A549 (cell line): ENCODE measurements around the gene ATN1.

Experiments used
- CEBPB ChIP-seq, 2 experiments: fragments of >200 bp in 1 of 2; sonication (Bioruptor Twin) in 1 of 2; formaldehyde crosslinking in 1 of 2; IDR thresholded peaks; 2 replicates each; pipeline ENCODE4 v1.6.1; 2012 to 2016
- ELK1 ChIP-seq: fragments of 150-350 bp; IDR thresholded peaks from 2 replicates; pipeline ENCODE4 v1.6.1; 2014; ENCODE audit warnings: low read depth, mild to moderate bottlenecking, low read length
- ESRRA ChIP-seq: fragments of 150-350 bp; IDR thresholded peaks from 2 replicates; pipeline ENCODE4 v1.6.1; 2014; ENCODE audit warnings: mild to moderate bottlenecking, low read length, borderline replicate concordance
- FOSL2 ChIP-seq, 2 experiments: fragments of 450-650 bp in 1 of 2; fragments of >200 bp in 1 of 2; sonication (Bioruptor Twin) in 1 of 2; formaldehyde crosslinking; IDR thresholded peaks; 2 replicates each; pipeline versions ENCODE4 v1.5.0 to v1.6.1; 2016 to 2020; ENCODE audit warnings: mild to moderate bottlenecking in 1 of 2, moderate library complexity in 1 of 2
- NFE2L2 ChIP-seq: fragments of 150-350 bp; conservative IDR thresholded peaks from 2 replicates; pipeline ENCODE4 v1.6.1; 2014; ENCODE audit warnings: low read length
- POLR2A ChIP-seq: IDR thresholded peaks from 2 replicates; pipeline ENCODE4 v1.6.1; 2012; ENCODE audit warnings: mild to moderate bottlenecking, low read length
- RAD21 ChIP-seq, 2 experiments: fragments of >200 bp in 1 of 2; sonication (Bioruptor Twin) in 1 of 2; formaldehyde crosslinking in 1 of 2; IDR thresholded peaks in 1 of 2; conservative IDR thresholded peaks in 1 of 2; 2 replicates in 1 of 2; 3 replicates in 1 of 2; pipeline ENCODE4 v1.6.1; 2012 to 2018; ENCODE audit warnings: inconsistent platforms in 1 of 2
- RARB ChIP-seq: fragments of 250-450 bp; sonication (Bioruptor Pico); IDR thresholded peaks from 2 replicates; pipeline ENCODE4 v1.8.0; 2021; ENCODE audit warnings: mild to moderate bottlenecking, moderate library complexity
- REST ChIP-seq: fragments of 200-600 bp; sonication (generic); IDR thresholded peaks from 2 replicates; pipeline ENCODE4 v1.6.1; 2016; ENCODE audit warnings: antibody characterized with exemption, mild to moderate bottlenecking, moderate library complexity
- SMC3 ChIP-seq: fragments of >200 bp; sonication (Bioruptor Twin); formaldehyde crosslinking; IDR thresholded peaks from 3 replicates; pipeline ENCODE4 v1.6.1; 2018; ENCODE audit warnings: inconsistent platforms
- TF ChIP-seq, protein P1 (sequence below): fragments of >200 bp; sonication (Bioruptor Twin); formaldehyde crosslinking; IDR thresholded peaks from 3 replicates; pipeline ENCODE4 v1.5.1; 2016
- TF ChIP-seq, protein P2 (sequence below): IDR thresholded peaks from 2 replicates; pipeline ENCODE4 v1.6.1; 2012
- TF ChIP-seq, protein P3 (sequence below): fragments of >200 bp; sonication (Bioruptor Twin); formaldehyde crosslinking; IDR thresholded peaks from 3 replicates; pipeline ENCODE4 v1.6.1; 2016

DNA sequence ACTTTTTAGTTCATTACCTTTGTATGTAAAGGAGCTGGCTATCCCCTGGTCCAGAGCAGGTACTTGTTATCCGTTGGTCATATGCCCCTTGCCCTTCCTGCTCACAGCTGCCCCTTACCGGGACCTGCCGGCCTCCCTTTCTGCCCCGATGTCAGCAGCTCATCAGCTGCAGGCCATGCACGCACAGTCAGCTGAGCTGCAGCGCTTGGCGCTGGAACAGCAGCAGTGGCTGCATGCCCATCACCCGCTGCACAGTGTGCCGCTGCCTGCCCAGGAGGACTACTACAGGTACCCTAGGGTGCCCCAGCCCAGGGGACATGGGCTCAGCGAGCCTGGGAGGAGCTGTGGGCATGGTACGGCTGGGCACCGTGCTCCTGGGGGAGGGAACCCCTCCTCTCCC lies 13.5 kb downstream of the ATN1 start:
- TF ChIP-seq, protein P1, sequence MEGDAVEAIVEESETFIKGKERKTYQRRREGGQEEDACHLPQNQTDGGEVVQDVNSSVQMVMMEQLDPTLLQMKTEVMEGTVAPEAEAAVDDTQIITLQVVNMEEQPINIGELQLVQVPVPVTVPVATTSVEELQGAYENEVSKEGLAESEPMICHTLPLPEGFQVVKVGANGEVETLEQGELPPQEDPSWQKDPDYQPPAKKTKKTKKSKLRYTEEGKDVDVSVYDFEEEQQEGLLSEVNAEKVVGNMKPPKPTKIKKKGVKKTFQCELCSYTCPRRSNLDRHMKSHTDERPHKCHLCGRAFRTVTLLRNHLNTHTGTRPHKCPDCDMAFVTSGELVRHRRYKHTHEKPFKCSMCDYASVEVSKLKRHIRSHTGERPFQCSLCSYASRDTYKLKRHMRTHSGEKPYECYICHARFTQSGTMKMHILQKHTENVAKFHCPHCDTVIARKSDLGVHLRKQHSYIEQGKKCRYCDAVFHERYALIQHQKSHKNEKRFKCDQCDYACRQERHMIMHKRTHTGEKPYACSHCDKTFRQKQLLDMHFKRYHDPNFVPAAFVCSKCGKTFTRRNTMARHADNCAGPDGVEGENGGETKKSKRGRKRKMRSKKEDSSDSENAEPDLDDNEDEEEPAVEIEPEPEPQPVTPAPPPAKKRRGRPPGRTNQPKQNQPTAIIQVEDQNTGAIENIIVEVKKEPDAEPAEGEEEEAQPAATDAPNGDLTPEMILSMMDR, result no peak
- TF ChIP-seq, protein P2, sequence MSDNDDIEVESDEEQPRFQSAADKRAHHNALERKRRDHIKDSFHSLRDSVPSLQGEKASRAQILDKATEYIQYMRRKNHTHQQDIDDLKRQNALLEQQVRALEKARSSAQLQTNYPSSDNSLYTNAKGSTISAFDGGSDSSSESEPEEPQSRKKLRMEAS, result no peak
- TF ChIP-seq FOSL2 (IDR thresholded peaks at IDR 0.05), result no peak
- no peak for TF ChIP-seq FOSL2 (CRISPR knock-in tag; IDR thresholded peaks at IDR 0.05)
- TF ChIP-seq RAD21 (conservative IDR thresholded peaks at IDR 0.05 in 1 of 2, IDR thresholded peaks at IDR 0.05 in 1 of 2), result no peak
- no peak for TF ChIP-seq ELK1
- TF ChIP-seq CEBPB (IDR thresholded peaks at IDR 0.05), result no peak
- no peak for TF ChIP-seq POLR2A
- no peak for TF ChIP-seq REST
- no peak for TF ChIP-seq SMC3
- TF ChIP-seq RARB (CRISPR knock-in tag), result no peak
- TF ChIP-seq ESRRA, result no peak
- TF ChIP-seq NFE2L2, result no peak
- TF ChIP-seq, protein P3, sequence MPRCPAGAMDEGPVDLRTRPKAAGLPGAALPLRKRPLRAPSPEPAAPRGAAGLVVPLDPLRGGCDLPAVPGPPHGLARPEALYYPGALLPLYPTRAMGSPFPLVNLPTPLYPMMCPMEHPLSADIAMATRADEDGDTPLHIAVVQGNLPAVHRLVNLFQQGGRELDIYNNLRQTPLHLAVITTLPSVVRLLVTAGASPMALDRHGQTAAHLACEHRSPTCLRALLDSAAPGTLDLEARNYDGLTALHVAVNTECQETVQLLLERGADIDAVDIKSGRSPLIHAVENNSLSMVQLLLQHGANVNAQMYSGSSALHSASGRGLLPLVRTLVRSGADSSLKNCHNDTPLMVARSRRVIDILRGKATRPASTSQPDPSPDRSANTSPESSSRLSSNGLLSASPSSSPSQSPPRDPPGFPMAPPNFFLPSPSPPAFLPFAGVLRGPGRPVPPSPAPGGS, result no peak
